Fibroblast of lung (primary cell): Measurements from ENCODE around the gene SNAPIN. TPM values are rescaled to one million over a fixed set of nuclear protein-coding genes. Genes with fewer than 3 reads are reported as not detected.

Experiments
- DNase-seq, 2 donors: peaks; one replicate each; pipeline versions ENCODE4 v3.0.0 to v3.0.0-alpha.2; 2010; ENCODE audit warnings: low read depth in 2 of 2
- H2AFZ ChIP-seq: 2 replicates; pipeline ENCODE4 v1.5.1; 2012; ENCODE audit warnings: low read length, control low read depth, inconsistent platforms
- H3K27ac ChIP-seq: 2 replicates; pipeline ENCODE4 v1.5.1; 2011; ENCODE audit warnings: low read length, control low read depth; ENCODE audit not compliant: insufficient read depth
- H3K27me3 ChIP-seq: 2 replicates; pipeline ENCODE4 v1.5.1; 2011; ENCODE audit warnings: mild to moderate bottlenecking, low read length; ENCODE audit not compliant: control insufficient read depth, insufficient read depth
- H3K36me3 ChIP-seq: 2 replicates; pipeline ENCODE4 v1.5.1; 2011; ENCODE audit warnings: low read length; ENCODE audit not compliant: control insufficient read depth, insufficient read depth
- H3K4me1 ChIP-seq: 2 replicates; pipeline ENCODE4 v1.5.1; 2011; ENCODE audit warnings: low read length; ENCODE audit not compliant: control insufficient read depth, insufficient read depth; ENCODE audit errors: extremely low read depth
- H3K4me2 ChIP-seq: 2 replicates; pipeline ENCODE4 v1.5.1; 2011; ENCODE audit warnings: low read length, control low read depth; ENCODE audit not compliant: insufficient read depth; ENCODE audit errors: extremely low read depth
- H3K4me3 ChIP-seq, 4 experiments: fragments of 200-600 bp in 1 of 4; sonication (generic) in 1 of 4; replicated peaks in 1 of 4; 2 replicates each; pipeline ENCODE4 v1.5.1; 2011 to 2016; ENCODE audit warnings: low read length in 4 of 4, low read depth in 3 of 4, mild to moderate bottlenecking in 3 of 4, control low read depth in 2 of 4, inconsistent platforms in 1 of 4, mixed read lengths in 1 of 4; ENCODE audit not compliant: insufficient read depth in 1 of 4; ENCODE audit errors: control extremely low read depth in 1 of 4
- H3K79me2 ChIP-seq: 2 replicates; pipeline ENCODE4 v1.5.1; 2012; ENCODE audit warnings: mild to moderate bottlenecking, low read length, inconsistent platforms; ENCODE audit not compliant: control insufficient read depth, insufficient read depth
- H3K9ac ChIP-seq: 2 replicates; pipeline ENCODE4 v1.5.1; 2011; ENCODE audit warnings: mild to moderate bottlenecking, low read length, control low read depth; ENCODE audit not compliant: insufficient read depth
- H3K9me3 ChIP-seq: 2 replicates; pipeline ENCODE4 v1.5.1; 2012; ENCODE audit warnings: low read depth, low read length; ENCODE audit not compliant: control insufficient read depth, insufficient read depth
- H4K20me1 ChIP-seq: 2 replicates; pipeline ENCODE4 v1.5.1; 2011; ENCODE audit warnings: low read length; ENCODE audit not compliant: control insufficient read depth, insufficient read depth; ENCODE audit errors: extremely low read depth
- CTCF ChIP-seq, 2 donors: IDR thresholded peaks in 1 of 2; conservative IDR thresholded peaks in 1 of 2; 1 replicate in 1 of 2; 2 replicates in 1 of 2; pipeline ENCODE4 v1.5.1; 2011 to 2012; ENCODE audit warnings: low read length in 2 of 2, control low read depth in 1 of 2, inconsistent platforms in 1 of 2, low read depth in 1 of 2, mild to moderate bottlenecking in 1 of 2
- EZH2 ChIP-seq: IDR thresholded peaks from 2 replicates; pipeline ENCODE4 v1.5.1; 2012; ENCODE audit warnings: low read length, control low read depth, mild to moderate bottlenecking; ENCODE audit errors: missing control alignments
- polyA plus RNA-seq, 2 donors: library from polyadenylated mRNA; depleted of rRNA in 1 of 2; stranded (reverse) in 1 of 2; unstranded in 1 of 2; fragments of >200 nt; gene quantifications; 2 replicates each; pipeline ENCODE4 v1.2.1, GENCODE V29; 2011 to 2012; ENCODE audit warnings: missing spikeins in 1 of 2
- total RNA-seq: library from RNA; depleted of rRNA; stranded (reverse); fragments of >200 nt; gene quantifications from 2 replicates; pipeline ENCODE4 v1.2.1, GENCODE V29; 2014

Gene SNAPIN
- total and polyA plus RNA-seq, 2 donors (not counting 1 experiment from before 2014, with no cell fraction given) = 56.8 to 76.5 TPM

GRCh38 chr1:153699768-153700167 is 41.3 kb downstream of the SNAPIN start:
- Histone ChIP-seq H3K27me3 (no peaks in the 10 kb centered on the region), H3K36me3 (no peaks in the 10 kb centered on the region), H3K4me1 (peaks cover 8% of the 10 kb centered on the region), H3K4me2 (no peak overlapping the region), H2AFZ (no peak overlapping the region), H3K9ac (no peak overlapping the region), H3K79me2 (no peaks in the 10 kb centered on the region), H4K20me1 (no peaks in the 10 kb centered on the region), H3K27ac (no peak overlapping the region), H3K9me3 (no peaks in the 10 kb centered on the region), H3K4me3 (no peak overlapping the region)
- no peak for TF ChIP-seq EZH2
- TF ChIP-seq CTCF (conservative IDR thresholded peaks at IDR 0.05 in 1 of 2, IDR thresholded peaks at IDR 0.05 in 1 of 2; ENCODE audit: low read depth in 1 of 2, low read length in 2 of 2) = no peak
- no peak for DNase-seq

- Histone ChIP-seq H3K27me3 (no peaks in the 10 kb centered on the region), H3K27ac (no peak overlapping the region), H3K36me3 (no peaks in the 10 kb centered on the region), H4K20me1 (no peaks in the 10 kb centered on the region), H3K4me3 (no peak overlapping the region), H2AFZ (no peak overlapping the region), H3K79me2 (no peaks in the 10 kb centered on the region), H3K9ac (no peak overlapping the region), H3K4me1 (no peaks in the 10 kb centered on the region), H3K4me2 (no peak overlapping the region), H3K9me3 (no peaks in the 10 kb centered on the region)
- DNase-seq = no peak
- TF ChIP-seq EZH2 (no peak), CTCF (conservative IDR thresholded peaks at IDR 0.05 in 1 of 2, IDR thresholded peaks at IDR 0.05 in 1 of 2; ENCODE audit: low read depth in 1 of 2, low read length in 2 of 2) (no peak)
These were observed 47.0 kb downstream of the SNAPIN start for GRCh38 chr1:153705484-153705883.

- Histone ChIP-seq H3K79me2 (no peaks in the 10 kb centered on the region), H3K36me3 (no peaks in the 10 kb centered on the region), H3K9ac (no peak overlapping the region), H3K9me3 (no peaks in the 10 kb centered on the region), H2AFZ (no peak overlapping the region), H3K27ac (no peak overlapping the region), H3K4me2 (no peak overlapping the region), H3K4me1 (no peaks in the 10 kb centered on the region), H3K4me3 (no peak overlapping the region), H4K20me1 (no peaks in the 10 kb centered on the region), H3K27me3 (no peaks in the 10 kb centered on the region)
- DNase-seq = no peak
- no peak for TF ChIP-seq EZH2
- no peak for TF ChIP-seq CTCF (conservative IDR thresholded peaks at IDR 0.05 in 1 of 2, IDR thresholded peaks at IDR 0.05 in 1 of 2; ENCODE audit: low read depth in 1 of 2, low read length in 2 of 2)
These were observed 52.5 kb downstream of the SNAPIN start for GRCh38 chr1:153711026-153711425.

Other genes with a start within 250 kb of the SNAPIN start
- not detected in 2 replicates for gene S100A7A, start 242.2 kb upstream of the SNAPIN start, total RNA-seq
- gene S100A7A, start 242.2 kb upstream of the SNAPIN start, polyA plus RNA-seq = not detected in 2 replicates
- gene S100A7, start 198.1 kb upstream of the SNAPIN start, total RNA-seq = not detected in 2 replicates
- gene S100A7, start 198.1 kb upstream of the SNAPIN start, polyA plus RNA-seq = not detected in 2 replicates
- 2,061 and 4,042 TPM in 2 replicates for gene S100A6, start 122.7 kb upstream of the SNAPIN start, total RNA-seq
- gene S100A6, start 122.7 kb upstream of the SNAPIN start, polyA plus RNA-seq = 1,280 and 2,637 TPM in 2 replicates
- not detected in 2 replicates for gene S100A5, start 117.8 kb upstream of the SNAPIN start, total RNA-seq
- gene S100A5, start 117.8 kb upstream of the SNAPIN start, polyA plus RNA-seq = 0.20 and 0.24 TPM in 2 replicates
- 85.3 and 287 TPM in 2 replicates for gene S100A4, start 112.9 kb upstream of the SNAPIN start, total RNA-seq
- 371 and 928 TPM in 2 replicates for gene S100A4, start 112.9 kb upstream of the SNAPIN start, polyA plus RNA-seq
- gene S100A3, start 109.4 kb upstream of the SNAPIN start, total RNA-seq = 1.8 and 6.8 TPM in 2 replicates
- gene S100A3, start 109.4 kb upstream of the SNAPIN start, polyA plus RNA-seq = 11.5 and 14.8 TPM in 2 replicates
- 1.5 and 3.6 TPM in 2 replicates for gene S100A2, start 92.9 kb upstream of the SNAPIN start, total RNA-seq
- 4.8 and 10.3 TPM in 2 replicates for gene S100A2, start 92.9 kb upstream of the SNAPIN start, polyA plus RNA-seq
- gene S100A16, start 45.6 kb upstream of the SNAPIN start, total RNA-seq = 121 and 122 TPM in 2 replicates
- gene S100A16, start 45.6 kb upstream of the SNAPIN start, polyA plus RNA-seq = 182 and 632 TPM in 2 replicates
- gene S100A14, start 42.4 kb upstream of the SNAPIN start, total RNA-seq = 0.26 and 0.33 TPM in 2 replicates
- gene S100A14, start 42.4 kb upstream of the SNAPIN start, polyA plus RNA-seq = 0.40 and 0.51 TPM in 2 replicates
- gene S100A13, start 31.2 kb upstream of the SNAPIN start, total RNA-seq = 105 and 172 TPM in 2 replicates
- gene S100A13, start 31.2 kb upstream of the SNAPIN start, polyA plus RNA-seq = 399 TPM in 2 replicates
- gene S100A1, start 30.3 kb upstream of the SNAPIN start, total RNA-seq = 0.17 TPM in 1 of 2 replicates, not detected in the other
- gene S100A1, start 30.3 kb upstream of the SNAPIN start, polyA plus RNA-seq = 0.98 and 9.7 TPM in 2 replicates
- 22.6 and 34.0 TPM in 2 replicates for gene CHTOP, start 24.6 kb upstream of the SNAPIN start, total RNA-seq
- gene CHTOP, start 24.6 kb upstream of the SNAPIN start, polyA plus RNA-seq = 47.6 and 52.2 TPM in 2 replicates
- gene ILF2, start 12.3 kb downstream of the SNAPIN start, total RNA-seq = 129 and 135 TPM in 2 replicates
- gene ILF2, start 12.3 kb downstream of the SNAPIN start, polyA plus RNA-seq = 235 and 344 TPM in 2 replicates
- 0.66 and 2.1 TPM in 2 replicates for gene NPR1, start 20.0 kb downstream of the SNAPIN start, total RNA-seq
- 0.14 and 0.60 TPM in 2 replicates for gene NPR1, start 20.0 kb downstream of the SNAPIN start, polyA plus RNA-seq
- gene INTS3, start 69.3 kb downstream of the SNAPIN start, total RNA-seq = 30.0 and 37.3 TPM in 2 replicates
- 31.4 and 42.2 TPM in 2 replicates for gene INTS3, start 69.3 kb downstream of the SNAPIN start, polyA plus RNA-seq
- gene SLC27A3, start 116.7 kb downstream of the SNAPIN start, total RNA-seq = 30.6 and 34.4 TPM in 2 replicates
- 9.3 and 9.7 TPM in 2 replicates for gene SLC27A3, start 116.7 kb downstream of the SNAPIN start, polyA plus RNA-seq